Breast epithelium (tissue), 3 donors: ENCODE data around the gene DHCR7.

ENCODE experiments used
- POLR2A ChIP-seq: fragments of 450-650 bp; IDR thresholded peaks from one replicate; pipeline ENCODE4 v1.6.1; 2016; ENCODE audit warnings: antibody characterized with exemption, mild to moderate bottlenecking, moderate library complexity
- TF ChIP-seq, protein P1 (sequence below), 3 donors: fragments of 450-650 bp; IDR thresholded peaks; one replicate each; pipeline ENCODE4 v1.5.1; 2016 to 2017; ENCODE audit warnings: antibody characterized with exemption in 3 of 3, mild to moderate bottlenecking in 3 of 3, moderate library complexity in 3 of 3

DNA sequence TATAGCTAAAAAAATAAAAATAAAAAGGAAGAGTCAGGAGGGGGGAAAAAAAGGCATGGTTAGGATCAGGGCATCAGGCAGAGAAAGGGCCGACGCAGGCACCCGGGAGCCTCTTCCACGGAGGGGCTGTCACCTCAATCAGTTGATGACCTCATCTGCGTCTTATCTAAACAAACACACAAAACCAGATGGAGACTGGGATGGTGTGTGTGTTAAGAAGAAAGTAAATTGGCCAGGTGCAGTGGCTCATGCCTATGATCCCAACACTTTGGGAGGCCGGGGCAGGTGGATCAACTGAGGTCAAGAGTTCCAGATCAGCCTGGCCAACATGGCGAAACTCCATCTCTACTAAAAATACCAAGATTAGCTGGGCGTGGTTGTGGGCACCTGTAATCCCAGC lies 63.6 kb downstream of the DHCR7 start:
- TF ChIP-seq, protein P1, sequence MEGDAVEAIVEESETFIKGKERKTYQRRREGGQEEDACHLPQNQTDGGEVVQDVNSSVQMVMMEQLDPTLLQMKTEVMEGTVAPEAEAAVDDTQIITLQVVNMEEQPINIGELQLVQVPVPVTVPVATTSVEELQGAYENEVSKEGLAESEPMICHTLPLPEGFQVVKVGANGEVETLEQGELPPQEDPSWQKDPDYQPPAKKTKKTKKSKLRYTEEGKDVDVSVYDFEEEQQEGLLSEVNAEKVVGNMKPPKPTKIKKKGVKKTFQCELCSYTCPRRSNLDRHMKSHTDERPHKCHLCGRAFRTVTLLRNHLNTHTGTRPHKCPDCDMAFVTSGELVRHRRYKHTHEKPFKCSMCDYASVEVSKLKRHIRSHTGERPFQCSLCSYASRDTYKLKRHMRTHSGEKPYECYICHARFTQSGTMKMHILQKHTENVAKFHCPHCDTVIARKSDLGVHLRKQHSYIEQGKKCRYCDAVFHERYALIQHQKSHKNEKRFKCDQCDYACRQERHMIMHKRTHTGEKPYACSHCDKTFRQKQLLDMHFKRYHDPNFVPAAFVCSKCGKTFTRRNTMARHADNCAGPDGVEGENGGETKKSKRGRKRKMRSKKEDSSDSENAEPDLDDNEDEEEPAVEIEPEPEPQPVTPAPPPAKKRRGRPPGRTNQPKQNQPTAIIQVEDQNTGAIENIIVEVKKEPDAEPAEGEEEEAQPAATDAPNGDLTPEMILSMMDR (IDR thresholded peaks at IDR 0.05), result no peak
- no peak for TF ChIP-seq POLR2A
